AG08396 (cell line): ENCODE measurements around the gene OSBPL2.

Experiments
- DNase-seq: peaks from one replicate; pipeline ENCODE4 v3.0.0; 2012; ENCODE audit warnings: low spot score, mixed read lengths

OSBPL2 gene

GRCh38 chr20:62237801-62238568 is at the start of gene OSBPL2:
Gene OSBPL2 (plus strand): TSS chr20:62238521. CDS start chr20:62256185, 17,664 bp downstream.
- peak; percentile 100 for DNase-seq

DNA sequence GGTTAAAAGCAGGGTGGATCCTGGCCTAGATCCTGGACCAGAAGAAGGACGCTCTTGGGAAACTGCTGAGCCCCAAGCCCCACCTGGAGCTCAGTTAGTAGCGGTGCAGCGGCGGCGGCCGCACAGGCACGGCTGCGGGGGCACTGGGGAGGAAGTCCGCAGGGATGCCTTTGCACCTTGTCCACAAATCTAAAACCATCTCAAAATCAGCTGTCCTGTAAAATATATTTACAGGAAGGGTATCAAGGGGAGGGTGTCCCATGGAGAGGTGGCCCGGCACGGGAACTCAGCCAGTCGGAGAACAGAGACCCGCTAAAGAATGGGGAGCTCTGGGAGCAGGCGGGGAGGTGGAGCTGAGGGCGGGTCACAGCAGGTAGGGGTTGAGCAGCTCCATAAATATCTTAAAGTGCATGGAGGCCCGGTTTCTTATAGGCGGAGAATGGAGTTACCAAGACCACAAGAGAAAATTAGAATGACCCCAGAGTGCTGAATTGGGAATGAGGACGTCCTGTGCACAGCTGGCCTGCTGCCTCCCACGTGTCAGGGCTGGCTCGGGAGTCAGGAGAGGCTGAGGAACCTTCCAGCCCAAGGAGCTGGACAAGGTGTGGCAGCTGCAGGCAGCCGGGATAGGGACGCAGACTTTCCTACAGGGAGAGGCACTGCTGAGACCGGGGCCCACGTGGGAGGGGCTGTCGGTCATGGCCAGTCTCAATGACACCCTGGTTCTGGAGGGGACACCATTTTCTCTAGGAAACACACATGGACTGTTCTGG is 47.5 kb upstream of the OSBPL2 start:
- no peak for DNase-seq

DNA sequence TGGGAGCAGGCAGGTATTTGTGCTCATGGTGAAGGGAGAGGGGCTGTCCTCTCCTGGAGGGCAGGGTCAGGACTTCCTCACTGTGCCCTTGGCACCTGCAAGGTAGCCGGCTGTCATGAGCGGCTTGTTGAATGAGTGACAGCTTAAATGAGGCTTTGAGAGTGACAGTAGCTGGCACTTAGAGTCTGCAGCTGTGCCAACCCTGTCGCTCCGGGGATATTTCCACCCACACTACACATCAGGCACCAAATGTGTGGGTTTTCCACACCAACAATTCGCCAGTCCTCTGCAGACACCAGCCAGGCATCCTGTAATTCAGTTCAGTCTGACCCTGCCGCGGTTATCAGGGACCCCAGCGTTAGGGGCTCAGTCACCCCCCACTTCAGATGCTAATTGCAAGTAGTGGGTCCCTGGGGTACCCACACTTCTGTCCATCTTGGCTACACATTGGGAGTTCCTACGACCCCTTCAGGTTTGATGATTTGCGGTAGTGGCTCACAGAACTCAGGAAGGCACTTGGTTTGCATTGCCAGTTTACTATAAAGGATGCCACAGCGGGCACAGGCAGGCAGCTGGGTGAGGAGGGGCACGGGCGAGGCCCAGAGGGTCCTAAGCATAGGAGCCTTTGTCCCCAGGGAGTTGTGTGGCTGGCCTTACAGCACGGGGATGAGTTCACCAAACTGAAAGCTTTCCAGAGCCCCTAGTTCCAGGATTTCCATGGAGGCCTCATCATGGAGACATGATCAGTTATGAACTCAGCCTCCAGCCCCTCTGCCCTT is 46.4 kb upstream of the OSBPL2 start:
- DNase-seq, result no peak

- DNase-seq, result no peak
These were observed 45.7 kb upstream of the OSBPL2 start for GRCh38 chr20:62192635-62193034.

DNA sequence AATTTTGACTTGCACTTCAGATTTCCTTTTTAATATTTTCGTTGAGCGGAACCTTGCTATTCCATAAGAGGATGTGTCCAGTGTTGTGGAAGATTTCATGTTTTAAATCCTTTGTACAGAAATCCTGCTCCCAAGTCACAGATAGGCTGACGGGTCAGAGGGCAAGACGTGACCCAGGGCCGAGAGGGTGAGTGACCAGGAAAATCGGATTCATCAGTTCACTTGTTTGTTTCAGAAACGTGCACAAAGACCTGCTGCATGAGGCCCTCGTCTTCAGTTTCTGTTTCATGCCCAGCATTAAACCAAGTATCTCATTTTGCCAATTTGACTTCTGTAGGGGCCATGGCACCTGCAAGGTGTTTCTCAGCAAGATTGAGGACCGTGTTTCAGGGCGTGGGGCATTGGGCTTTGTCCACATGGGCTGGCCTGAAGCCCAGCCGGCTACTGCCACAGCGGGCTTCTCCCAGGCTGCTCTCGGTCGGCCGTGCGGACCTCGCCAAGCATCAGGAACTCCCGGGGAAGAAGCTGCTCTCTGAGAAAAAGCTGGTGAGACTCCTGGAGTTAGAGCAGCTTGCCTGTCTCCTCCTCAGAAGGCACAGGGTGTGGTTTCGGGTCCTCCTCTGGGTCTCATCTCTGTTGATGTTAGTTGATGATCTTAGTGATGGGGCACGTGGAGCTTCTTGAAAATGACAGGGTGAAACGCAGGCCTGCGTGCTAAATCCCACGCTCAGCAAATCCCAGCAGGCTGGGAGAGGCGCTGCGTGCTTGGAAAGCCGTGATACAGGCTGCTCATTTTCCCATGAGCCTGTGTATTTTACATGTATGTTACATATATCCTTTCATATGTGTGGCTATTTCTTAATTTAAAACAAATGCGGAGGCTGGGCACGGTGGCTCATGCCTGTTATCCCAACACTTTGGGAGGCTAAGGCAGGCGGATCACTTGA is 45.0 kb upstream of the OSBPL2 start:
- DNase-seq, result no peak

GRCh38 chr20:62195075-62195405 is 43.3 kb upstream of the OSBPL2 start:
- no peak for DNase-seq

- no peak for DNase-seq
These were observed 42.6 kb upstream of the OSBPL2 start for GRCh38 chr20:62195736-62196135.

GRCh38 chr20:62196286-62196685 is 42.0 kb upstream of the OSBPL2 start:
- no peak for DNase-seq

DNA sequence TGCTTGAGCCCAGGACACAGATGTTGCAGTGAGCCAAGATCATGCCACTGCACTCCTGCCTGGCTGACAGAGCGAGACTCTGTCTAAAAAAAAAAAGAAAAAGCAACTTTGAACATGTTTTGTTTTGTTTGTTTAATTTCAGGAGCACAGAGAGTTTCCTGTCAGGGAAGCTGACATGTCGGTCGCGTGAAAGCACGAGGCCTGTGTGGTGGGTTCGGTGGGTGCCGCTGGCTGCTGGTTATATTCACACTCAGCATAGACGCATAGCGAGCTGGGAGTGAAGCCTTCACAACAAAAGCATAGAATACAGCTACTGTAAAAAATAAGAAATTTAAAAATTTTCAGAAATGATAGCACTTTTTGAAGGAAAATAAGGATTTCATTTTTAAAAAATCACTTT is 41.0 kb upstream of the OSBPL2 start:
- DNase-seq, result no peak

DNA sequence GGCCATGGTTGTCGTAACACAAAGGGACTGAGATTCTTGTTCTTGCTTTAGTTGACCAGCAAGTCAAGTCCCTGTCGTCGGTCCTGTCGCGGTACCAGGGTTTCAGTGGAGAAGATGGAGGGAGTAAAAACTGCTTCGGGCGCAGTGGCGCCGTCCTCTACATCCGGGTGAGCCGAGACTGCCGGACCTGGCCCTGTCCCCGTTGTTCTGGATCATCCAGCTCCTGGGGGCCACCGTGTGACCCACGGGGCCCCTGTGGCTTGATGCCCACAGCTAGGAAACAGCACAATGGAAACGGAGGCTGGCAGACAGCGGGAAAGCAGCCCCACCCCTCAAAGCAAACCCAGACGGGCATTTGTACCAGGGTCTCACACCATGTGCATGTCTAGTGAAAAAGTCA is 40.5 kb upstream of the OSBPL2 start:
- no peak for DNase-seq

DNA sequence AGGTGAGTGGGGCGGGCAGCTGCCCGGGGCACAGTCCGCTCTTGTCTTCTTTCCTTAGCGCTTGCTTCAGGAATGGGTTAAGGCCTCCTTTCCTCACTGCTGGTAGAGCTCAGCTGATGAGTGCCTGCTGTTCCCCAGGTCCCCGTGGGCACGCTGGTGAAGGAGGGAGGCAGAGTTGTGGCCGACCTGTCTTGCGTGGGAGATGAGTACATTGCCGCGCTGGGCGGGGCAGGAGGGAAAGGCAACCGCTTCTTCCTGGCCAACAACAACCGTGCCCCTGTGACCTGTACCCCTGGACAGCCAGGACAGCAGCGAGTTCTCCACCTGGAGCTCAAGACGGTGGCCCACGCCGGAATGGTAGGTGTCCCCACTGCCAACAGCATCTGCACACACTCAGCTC is 39.8 kb upstream of the OSBPL2 start:
- DNase-seq, result no peak

DNA sequence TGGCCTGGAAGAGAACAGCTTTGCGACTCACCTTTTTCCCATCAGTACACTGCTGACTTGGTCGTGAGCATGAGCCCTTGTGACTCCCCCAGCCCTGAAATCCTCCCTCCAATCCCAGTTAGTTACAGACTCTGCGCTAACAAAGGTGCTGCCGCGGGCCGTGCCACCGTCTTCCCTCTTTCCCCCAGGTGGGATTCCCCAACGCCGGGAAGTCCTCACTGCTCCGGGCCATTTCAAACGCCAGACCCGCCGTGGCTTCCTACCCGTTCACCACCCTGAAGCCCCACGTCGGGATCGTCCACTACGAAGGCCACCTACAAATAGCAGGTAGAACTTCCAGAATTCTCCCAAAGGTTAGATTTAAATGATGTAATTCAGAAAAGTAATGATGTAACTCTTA is 39.4 kb upstream of the OSBPL2 start:
- DNase-seq, result no peak

- DNase-seq, result no peak
These were observed 37.7 kb upstream of the OSBPL2 start for GRCh38 chr20:62200491-62201172.

DNA sequence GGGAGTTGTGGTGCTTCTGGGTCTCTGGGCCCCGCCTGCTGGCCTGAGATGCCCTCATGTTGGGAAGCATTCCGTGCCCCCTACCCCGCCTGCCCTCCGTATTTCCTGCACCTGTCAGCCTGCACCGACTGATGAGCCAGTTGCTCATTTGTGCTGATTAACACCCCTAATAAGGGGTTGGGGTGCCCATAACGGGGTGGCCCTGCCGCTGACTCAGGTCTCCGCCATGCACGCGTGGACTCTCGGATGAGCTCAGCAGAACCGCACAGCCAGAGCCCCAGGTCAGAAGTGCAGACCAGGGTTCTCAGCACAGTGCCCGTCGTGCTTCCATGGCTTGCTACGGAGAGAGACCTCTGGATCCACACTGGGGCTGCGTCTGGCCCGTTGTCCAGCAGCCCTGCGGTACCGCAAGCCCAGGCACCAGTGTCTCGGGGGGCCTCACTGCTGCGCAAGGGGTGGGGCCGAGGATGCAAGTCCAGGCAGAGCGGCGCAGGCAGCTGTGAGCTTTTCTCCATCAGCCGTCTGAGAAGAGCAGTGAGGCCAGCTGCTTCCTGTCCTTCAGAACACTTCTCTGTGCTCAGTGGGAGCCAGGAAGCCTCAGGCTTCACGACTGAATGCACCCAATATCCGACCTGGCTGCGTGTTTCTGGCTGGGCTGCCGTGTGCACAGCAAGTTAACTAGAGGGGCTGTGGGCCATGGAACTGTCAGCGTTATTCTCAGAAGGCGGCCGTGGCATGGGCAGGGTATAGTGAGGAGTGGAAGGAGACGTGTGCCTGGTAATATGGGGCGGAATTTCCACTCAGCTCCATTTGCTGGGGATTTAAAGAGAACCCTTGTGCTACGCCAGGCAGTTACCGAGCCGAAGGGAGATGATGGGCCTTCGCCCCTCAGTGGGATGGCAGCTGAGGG is 36.9 kb upstream of the OSBPL2 start:
- DNase-seq, result no peak

GRCh38 chr20:62202083-62202395 is 36.3 kb upstream of the OSBPL2 start:
- DNase-seq, result no peak

- DNase-seq, result no peak
These were observed 35.5 kb upstream of the OSBPL2 start for GRCh38 chr20:62202676-62203377.

DNA sequence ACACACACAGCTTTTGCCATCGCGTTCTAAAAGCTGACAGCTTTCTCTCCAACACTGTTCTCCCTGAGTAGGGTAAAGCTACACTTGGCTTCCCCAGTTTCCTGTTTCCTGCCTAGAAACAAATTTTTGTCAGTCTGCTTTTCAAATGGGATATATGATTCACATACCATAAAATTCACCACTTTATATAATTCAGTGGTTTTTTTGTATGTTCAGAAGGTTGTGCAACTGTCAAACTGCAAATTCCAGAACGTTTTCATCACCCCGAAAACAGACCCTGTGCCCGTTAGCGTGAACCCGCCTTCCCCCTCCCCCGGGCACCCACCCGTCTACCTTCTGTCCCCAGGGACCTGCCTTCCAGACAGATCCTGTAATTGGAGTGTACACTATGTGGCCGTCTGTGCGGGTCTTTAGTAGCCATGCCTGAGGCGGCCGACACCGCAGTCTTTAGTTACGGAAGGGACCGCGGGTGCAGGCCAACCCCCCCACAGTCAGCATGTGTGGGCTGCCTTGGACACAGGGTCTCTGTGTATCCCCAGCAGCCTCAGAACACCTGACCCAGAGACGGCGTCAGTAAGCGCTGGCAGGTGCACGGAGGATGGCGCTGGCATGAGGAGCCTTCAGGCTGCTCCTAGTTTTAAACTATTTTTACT is 34.8 kb upstream of the OSBPL2 start:
- no peak for DNase-seq

DNA sequence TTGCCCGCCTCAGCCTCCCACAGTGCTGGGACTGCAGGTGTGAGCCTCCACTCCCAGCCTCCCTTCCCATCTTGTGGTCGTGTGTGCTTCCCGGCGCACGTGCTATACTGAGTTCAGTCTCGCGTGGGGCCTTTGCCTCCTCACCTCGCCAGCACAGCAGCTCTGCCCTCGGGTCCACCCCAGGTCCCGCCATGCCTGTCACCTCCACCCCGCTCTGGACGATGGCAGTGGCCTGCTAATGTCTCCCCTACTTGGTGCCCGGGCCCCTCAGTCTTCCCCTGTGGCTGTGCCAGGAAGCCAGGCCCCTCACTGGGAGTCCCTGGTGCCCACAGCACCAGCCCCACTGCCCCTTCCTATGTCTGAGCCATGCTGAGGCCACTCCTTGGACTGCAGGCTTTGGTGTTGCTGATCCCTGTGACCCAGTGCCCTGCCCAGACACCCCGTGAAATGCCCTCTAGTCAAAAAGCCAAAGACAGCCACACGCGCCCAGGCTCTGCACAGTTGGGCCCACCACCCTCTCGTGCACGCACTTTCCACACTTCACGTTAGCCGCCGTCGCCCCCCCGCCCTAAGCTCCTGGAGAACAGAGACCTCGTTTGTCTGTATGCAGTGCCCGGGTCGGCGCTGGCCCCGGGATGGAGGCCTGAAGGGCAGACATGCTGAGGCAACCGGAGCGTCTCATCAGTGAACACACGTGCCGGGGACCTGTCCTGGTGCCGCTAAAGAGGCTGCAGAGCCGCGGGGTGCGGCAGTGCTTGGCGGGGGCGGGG is 32.5 kb upstream of the OSBPL2 start:
- DNase-seq, result no peak
